Measurements from ENCODE around the gene EHHADH.

EHHADH gene

DNA sequence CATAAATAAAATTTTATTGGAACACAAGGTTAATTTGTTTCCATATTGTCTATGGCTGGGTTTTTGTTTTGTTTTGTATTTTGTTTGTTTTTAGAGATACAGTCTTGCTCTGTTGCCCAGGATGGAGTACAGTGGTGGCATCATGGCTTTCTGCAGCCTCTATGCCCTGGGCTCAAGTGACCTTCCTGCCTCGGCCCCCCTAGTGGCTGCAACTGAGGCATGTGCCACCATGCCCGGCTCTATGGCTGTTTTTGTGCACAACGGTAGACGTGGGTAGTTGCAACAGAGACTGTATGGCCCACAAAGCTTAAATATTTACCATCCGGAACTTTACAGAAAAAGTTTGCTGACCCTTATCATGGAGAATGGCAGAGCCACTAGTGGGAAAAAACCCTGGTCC lies 54.2 kb downstream of the EHHADH start:
- H3K9me3 ChIP-seq (ENCODE audit: insufficient read depth, low read depth, low read length), result no peaks in the 10 kb centered on the region
- TF ChIP-seq EZH2phosphoT487 (IDR thresholded peaks at IDR 0.05; ENCODE audit: borderline replicate concordance), result no peak
- TF ChIP-seq, protein P1, sequence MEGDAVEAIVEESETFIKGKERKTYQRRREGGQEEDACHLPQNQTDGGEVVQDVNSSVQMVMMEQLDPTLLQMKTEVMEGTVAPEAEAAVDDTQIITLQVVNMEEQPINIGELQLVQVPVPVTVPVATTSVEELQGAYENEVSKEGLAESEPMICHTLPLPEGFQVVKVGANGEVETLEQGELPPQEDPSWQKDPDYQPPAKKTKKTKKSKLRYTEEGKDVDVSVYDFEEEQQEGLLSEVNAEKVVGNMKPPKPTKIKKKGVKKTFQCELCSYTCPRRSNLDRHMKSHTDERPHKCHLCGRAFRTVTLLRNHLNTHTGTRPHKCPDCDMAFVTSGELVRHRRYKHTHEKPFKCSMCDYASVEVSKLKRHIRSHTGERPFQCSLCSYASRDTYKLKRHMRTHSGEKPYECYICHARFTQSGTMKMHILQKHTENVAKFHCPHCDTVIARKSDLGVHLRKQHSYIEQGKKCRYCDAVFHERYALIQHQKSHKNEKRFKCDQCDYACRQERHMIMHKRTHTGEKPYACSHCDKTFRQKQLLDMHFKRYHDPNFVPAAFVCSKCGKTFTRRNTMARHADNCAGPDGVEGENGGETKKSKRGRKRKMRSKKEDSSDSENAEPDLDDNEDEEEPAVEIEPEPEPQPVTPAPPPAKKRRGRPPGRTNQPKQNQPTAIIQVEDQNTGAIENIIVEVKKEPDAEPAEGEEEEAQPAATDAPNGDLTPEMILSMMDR (conservative IDR thresholded peaks at IDR 0.05; ENCODE audit: low read length), result peak; percentile 36

GRCh38 chr3:185199206-185199605 lies 54.6 kb downstream of the EHHADH start:
- Histone ChIP-seq H3K4me1 (ENCODE audit: insufficient read depth, low read length, poor library complexity, severe bottlenecking) (no peaks in the 10 kb centered on the region), H3K36me3 (ENCODE audit: insufficient read depth, low read length) (no peaks in the 10 kb centered on the region; the same call in 1 of the 2 replicates), H3F3A (ENCODE audit: low read depth) (no peaks in the 10 kb centered on the region), H3K4me3 (ENCODE audit: low read length, poor library complexity, severe bottlenecking) (no peak overlapping the region), H4K20me1 (ENCODE audit: insufficient read depth, low read length, poor library complexity, severe bottlenecking) (no peaks in the 10 kb centered on the region), H3K9me3 (ENCODE audit: insufficient read depth, low read depth, low read length) (no peaks in the 10 kb centered on the region), H2AFZ (ENCODE audit: low read length) (no peak overlapping the region), H3K27me3 (ENCODE audit: insufficient read depth, low read length, poor library complexity, severe bottlenecking) (no peaks in the 10 kb centered on the region), H3K9me2 (replicated peaks; ENCODE audit: low read depth, low read length) (no peaks in the 10 kb centered on the region), H3K9ac (ENCODE audit: low read depth, low read length, poor library complexity, severe bottlenecking) (no peak overlapping the region), H3K79me2 (ENCODE audit: insufficient read depth, low read length) (no peaks in the 10 kb centered on the region), H3K4me2 (ENCODE audit: low read depth, low read length, poor library complexity, severe bottlenecking) (no peak overlapping the region)
- TF ChIP-seq, protein P1 (conservative IDR thresholded peaks at IDR 0.05; ENCODE audit: low read length), result no peak
- TF ChIP-seq EZH2phosphoT487 (IDR thresholded peaks at IDR 0.05; ENCODE audit: borderline replicate concordance), result no peak

More for the DNA sequence above, 54.2 kb downstream of the EHHADH start:
- no peaks in the 10 kb centered on the region for H3K9me2 ChIP-seq (replicated peaks; ENCODE audit: low read depth, low read length)
- H4K20me1 ChIP-seq (ENCODE audit: insufficient read depth, low read length, poor library complexity, severe bottlenecking), result no peaks in the 10 kb centered on the region
- H3K36me3 ChIP-seq (ENCODE audit: insufficient read depth, low read length), result no peaks in the 10 kb centered on the region; the same call in 1 of the 2 replicates
- no peaks in the 10 kb centered on the region for H3K4me1 ChIP-seq (ENCODE audit: insufficient read depth, low read length, poor library complexity, severe bottlenecking)
- no peak overlapping the region for H3K4me3 ChIP-seq (ENCODE audit: low read length, poor library complexity, severe bottlenecking)
- H3K9ac ChIP-seq (ENCODE audit: low read depth, low read length, poor library complexity, severe bottlenecking), result no peak overlapping the region
- no peaks in the 10 kb centered on the region for H3F3A ChIP-seq (ENCODE audit: low read depth)
- H3K4me2 ChIP-seq (ENCODE audit: low read depth, low read length, poor library complexity, severe bottlenecking), result no peak overlapping the region
- H3K27me3 ChIP-seq (ENCODE audit: insufficient read depth, low read length, poor library complexity, severe bottlenecking), result no peaks in the 10 kb centered on the region
- no peaks in the 10 kb centered on the region for H3K79me2 ChIP-seq (ENCODE audit: insufficient read depth, low read length)
- no peak overlapping the region for H2AFZ ChIP-seq (ENCODE audit: low read length)

GRCh38 chr3:185197068-185197467 lies 56.8 kb downstream of the EHHADH start:
- no peaks in the 10 kb centered on the region for H3F3A ChIP-seq (ENCODE audit: low read depth)
- no peaks in the 10 kb centered on the region; the same call in 1 of the 2 replicates for H3K36me3 ChIP-seq (ENCODE audit: insufficient read depth, low read length)
- no peaks in the 10 kb centered on the region for H4K20me1 ChIP-seq (ENCODE audit: insufficient read depth, low read length, poor library complexity, severe bottlenecking)
- TF ChIP-seq, protein P1 (conservative IDR thresholded peaks at IDR 0.05; ENCODE audit: low read length), result no peak
- no peak for TF ChIP-seq EZH2phosphoT487 (IDR thresholded peaks at IDR 0.05; ENCODE audit: borderline replicate concordance)
- no peak overlapping the region for H3K4me3 ChIP-seq (ENCODE audit: low read length, poor library complexity, severe bottlenecking)
- no peak overlapping the region for H2AFZ ChIP-seq (ENCODE audit: low read length)
- H3K4me1 ChIP-seq (ENCODE audit: insufficient read depth, low read length, poor library complexity, severe bottlenecking), result no peaks in the 10 kb centered on the region
- no peak overlapping the region for H3K9ac ChIP-seq (ENCODE audit: low read depth, low read length, poor library complexity, severe bottlenecking)
- H3K4me2 ChIP-seq (ENCODE audit: low read depth, low read length, poor library complexity, severe bottlenecking), result no peak overlapping the region
- no peaks in the 10 kb centered on the region for H3K9me3 ChIP-seq (ENCODE audit: insufficient read depth, low read depth, low read length)
- no peaks in the 10 kb centered on the region for H3K27me3 ChIP-seq (ENCODE audit: insufficient read depth, low read length, poor library complexity, severe bottlenecking)
- no peaks in the 10 kb centered on the region for H3K9me2 ChIP-seq (replicated peaks; ENCODE audit: low read depth, low read length)
- H3K79me2 ChIP-seq (ENCODE audit: insufficient read depth, low read length), result no peaks in the 10 kb centered on the region
